GM19438 (cell line): ENCODE data around the gene ADGRV1.
"Not testable (repeated sequence)": the region's sequence is repeated elsewhere in the genome, so short reads cannot be mapped to it uniquely, and the experiment has no call there.

Experiments
- ATAC-seq: cut with Tn5 transposase; IDR thresholded peaks from one replicate; pipeline ENCODE4 v1.9.1; 2021; ENCODE audit warnings: low read depth; ENCODE audit not compliant: unreplicated experiment

Gene ADGRV1

GRCh38 chr5:90889325-90889600 is 330.7 kb downstream of the ADGRV1 start:
- no peak for ATAC-seq

DNA sequence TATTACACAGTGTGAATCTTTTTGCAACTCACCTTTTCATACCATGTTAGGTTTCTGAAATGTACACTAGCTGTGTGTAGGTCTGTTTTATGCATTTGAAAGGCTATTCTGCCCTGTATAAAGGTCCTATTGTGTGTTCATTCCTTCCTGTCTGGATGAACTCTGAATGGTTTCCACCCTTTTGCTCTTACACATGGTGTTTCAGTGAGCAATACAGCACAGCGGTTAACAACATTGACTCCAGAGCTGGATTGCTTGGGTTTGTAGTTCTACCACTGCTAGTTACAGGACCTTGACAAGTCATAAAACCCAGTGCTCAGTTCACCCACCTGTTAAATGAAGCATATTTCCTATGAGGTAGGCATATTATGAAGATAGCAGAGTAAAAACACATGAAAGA is 331.6 kb downstream of the ADGRV1 start:
- ATAC-seq = no peak

- ATAC-seq = no peak
Measured at GRCh38 chr5:90894866-90895420, 336.3 kb downstream of the ADGRV1 start.

- ATAC-seq = no peak
Measured at GRCh38 chr5:90897618-90898017, 339.0 kb downstream of the ADGRV1 start.

DNA sequence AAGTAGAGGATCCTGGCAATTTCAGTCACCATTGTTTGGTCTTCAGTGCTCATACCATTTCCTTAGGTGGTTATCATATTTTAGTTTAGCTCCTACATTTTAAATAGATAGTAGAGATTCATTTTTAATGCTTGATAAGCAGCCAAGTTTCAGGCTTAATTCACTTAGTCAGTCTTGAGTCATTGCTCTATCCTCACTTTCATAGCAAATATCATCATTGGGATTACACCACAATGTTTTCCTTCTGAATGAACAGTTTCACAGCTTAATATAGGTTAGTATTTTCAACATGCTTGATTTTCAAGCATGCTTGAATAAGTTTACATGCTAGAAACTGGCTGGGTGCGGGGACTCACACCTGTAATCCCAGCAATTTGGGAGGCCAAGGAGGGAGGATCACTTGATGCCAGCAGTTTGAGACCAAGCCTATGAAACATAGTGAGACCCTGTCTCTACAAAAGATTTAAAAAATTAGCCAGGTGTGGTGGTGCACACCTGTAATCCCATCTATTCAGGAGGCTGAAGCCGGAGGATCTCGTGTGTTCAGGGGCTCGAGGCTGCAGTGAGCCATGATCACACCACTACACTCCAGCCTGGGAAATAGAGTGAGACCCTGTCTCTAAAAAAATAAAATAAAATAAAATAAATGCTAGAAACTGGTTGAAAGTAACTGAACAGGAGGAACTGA is 339.9 kb downstream of the ADGRV1 start:
- no peak for ATAC-seq

DNA sequence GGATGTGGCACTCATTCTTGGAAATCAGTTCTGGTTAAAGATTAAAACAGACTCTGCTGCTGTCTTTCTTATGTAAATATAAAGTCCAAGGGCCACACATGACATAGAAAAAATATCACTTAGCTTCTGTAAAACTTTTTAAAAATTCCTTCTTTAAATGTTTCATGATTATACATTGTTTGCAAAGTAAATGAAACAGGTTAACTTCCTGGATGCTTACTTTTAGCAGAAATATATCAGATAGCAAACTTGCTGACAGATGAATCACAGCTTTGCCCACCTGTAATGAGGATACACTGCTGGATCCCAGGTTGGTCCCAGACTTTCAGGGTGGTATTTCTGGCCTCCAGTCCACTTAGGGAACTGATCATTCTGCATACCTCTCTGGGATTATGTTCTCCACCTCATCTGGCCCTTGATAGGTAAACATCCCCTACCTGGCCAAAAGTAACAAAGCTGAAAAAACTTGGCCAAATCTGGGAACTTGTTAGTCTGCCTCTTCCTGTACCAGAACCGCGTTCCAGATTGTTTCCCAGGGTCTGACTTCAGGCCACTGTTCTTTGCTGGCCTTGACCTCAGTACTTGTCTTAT is 340.5 kb downstream of the ADGRV1 start:
- no peak for ATAC-seq

GRCh38 chr5:90901261-90901660 is 342.7 kb downstream of the ADGRV1 start:
- no peak for ATAC-seq

GRCh38 chr5:90902170-90902569 is 343.6 kb downstream of the ADGRV1 start:
- no peak for ATAC-seq

GRCh38 chr5:90902651-90903386 is 344.2 kb downstream of the ADGRV1 start:
- no peak for ATAC-seq

GRCh38 chr5:90909101-90909503 is 350.5 kb downstream of the ADGRV1 start:
- no peak for ATAC-seq

DNA sequence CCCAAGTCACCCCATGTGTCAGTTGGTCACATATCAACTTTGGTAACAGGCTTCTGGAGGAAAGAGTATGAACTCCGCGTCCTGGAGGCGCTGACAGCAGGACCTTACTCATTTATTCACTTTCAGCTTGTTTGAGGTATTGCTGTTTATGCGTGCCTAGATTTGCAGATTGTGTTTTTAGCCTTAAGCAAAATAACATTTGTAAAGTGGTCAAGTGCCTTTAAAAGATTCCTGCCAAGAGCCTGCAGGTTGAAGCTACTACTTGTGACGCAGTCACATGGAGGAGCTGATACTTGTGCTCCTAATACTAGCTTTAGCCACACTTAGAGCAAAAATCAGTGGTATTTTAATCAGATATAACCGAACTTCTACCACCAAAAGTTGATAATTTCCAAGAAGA is 351.3 kb downstream of the ADGRV1 start:
- no peak for ATAC-seq

GRCh38 chr5:90911169-90911568 is 352.6 kb downstream of the ADGRV1 start:
- no peak for ATAC-seq

DNA sequence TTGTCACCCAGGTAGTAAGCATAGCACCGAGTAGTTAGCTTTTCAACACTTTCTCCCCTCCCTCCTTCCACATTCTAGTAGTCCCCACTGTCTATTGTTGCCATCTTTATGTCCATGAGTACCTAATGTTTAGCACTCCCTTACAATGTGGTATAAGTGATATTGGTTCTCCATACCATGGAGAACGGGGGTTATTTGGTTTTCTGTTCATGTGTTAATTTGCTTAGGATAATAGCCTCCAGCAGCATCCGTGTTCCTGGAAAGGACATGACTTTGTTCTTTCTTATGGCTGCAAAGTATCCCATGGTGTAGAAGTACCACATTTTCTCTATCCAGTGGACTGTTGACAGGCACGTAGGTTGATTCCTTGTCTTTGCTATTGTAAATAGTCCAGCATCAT is 353.9 kb downstream of the ADGRV1 start:
- ATAC-seq = no peak

GRCh38 chr5:90915393-90915792 is 356.8 kb downstream of the ADGRV1 start:
- no peak for ATAC-seq

DNA sequence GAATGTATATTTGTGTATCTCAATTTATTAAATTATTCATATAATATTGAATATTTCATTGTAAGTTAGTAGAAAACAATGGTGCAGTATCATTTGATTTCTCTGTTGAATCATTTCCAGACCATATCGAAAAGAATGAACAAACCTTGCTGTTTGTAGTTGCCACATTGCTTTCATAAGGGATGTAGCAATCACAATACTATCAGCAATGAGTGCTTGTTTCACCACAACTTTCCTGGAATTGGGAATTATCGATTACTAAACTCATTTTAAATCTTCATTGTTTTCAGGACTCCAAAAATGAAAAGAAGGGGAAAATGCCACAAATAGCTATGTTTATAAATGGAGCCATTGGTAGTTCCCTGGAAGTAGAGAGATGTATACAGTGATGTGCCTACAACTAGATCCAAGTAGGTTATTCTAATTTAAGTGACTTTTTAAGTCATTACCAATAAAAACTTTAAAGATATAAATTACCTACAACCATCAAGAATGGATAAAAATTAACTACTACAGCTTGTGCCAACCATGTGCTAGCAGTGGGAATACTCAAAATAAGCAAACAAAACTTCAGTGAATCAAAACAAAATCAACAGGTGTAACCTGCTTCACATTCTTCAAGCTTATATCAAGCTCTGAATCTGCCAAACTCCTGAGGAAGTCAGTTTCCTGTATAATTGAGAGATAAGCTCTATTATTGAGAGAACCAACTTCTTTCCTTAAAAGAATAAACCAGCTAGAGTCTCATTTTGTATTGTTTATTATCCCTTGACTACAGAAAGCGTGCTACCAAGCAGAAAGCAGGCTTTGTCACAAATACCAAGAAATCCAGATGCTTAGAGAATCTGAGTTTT is 358.6 kb downstream of the ADGRV1 start:
- ATAC-seq = no peak

- no peak for ATAC-seq
Measured at GRCh38 chr5:90917928-90918668, 359.5 kb downstream of the ADGRV1 start.

DNA sequence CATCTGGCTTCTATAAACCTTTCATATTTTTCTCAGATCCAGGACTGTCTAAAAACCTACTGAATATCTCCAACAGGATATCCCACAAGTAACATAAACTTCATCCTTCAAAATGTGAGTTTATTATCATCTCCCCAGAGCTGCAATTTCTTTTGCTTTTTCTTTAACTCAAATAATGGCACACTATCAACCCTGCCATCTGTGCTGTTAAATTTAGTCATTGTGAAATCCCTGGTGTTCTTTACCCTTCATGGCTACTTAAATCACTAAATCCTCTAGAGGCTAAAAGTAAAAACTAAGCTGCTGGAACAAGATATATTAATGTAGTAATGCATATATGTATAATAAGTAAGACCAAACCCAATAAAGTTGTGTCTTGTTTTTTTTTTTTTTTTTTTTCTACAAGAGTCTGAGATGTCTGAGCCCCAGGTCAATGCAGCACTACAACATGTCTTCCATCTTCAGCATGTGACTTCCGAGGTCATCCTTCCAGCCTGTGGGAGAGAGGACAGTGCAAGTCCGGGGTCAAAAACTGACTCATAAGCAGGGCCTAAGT is 362.9 kb downstream of the ADGRV1 start:
- no peak for ATAC-seq

GRCh38 chr5:90924222-90924621 is 365.6 kb downstream of the ADGRV1 start:
- not testable (repeated sequence) for ATAC-seq

- not testable (repeated sequence) for ATAC-seq
Measured at GRCh38 chr5:90929013-90929839, 370.6 kb downstream of the ADGRV1 start.
